ENCODE results near the gene MNX1.

Gene MNX1

GRCh38 chr7:156968183-156968582 is 42.3 kb downstream of the MNX1 start:
- no peak for DNase-seq (ENCODE audit: low read depth)

- DNase-seq (ENCODE audit: low read depth) = no peak
Observed at GRCh38 chr7:156966387-156966786, 44.1 kb downstream of the MNX1 start.

- no peak for DNase-seq (ENCODE audit: low read depth)
Observed at GRCh38 chr7:156964971-156965370, 45.5 kb downstream of the MNX1 start.

GRCh38 chr7:156963472-156963871 is 47.0 kb downstream of the MNX1 start:
- no peak for DNase-seq (ENCODE audit: low read depth)

GRCh38 chr7:156962897-156963296 is 47.6 kb downstream of the MNX1 start:
- DNase-seq (ENCODE audit: low read depth) = no peak

- no peak for DNase-seq (ENCODE audit: low read depth)
Observed at GRCh38 chr7:156962145-156962544, 48.3 kb downstream of the MNX1 start.

- DNase-seq (ENCODE audit: low read depth) = no peak
Observed at GRCh38 chr7:156956727-156957126, 53.7 kb downstream of the MNX1 start.

GRCh38 chr7:156954941-156955340 is 55.5 kb downstream of the MNX1 start:
- DNase-seq (ENCODE audit: low read depth) = no peak
